ENCODE measurements around the gene SPINK2.

DNA sequence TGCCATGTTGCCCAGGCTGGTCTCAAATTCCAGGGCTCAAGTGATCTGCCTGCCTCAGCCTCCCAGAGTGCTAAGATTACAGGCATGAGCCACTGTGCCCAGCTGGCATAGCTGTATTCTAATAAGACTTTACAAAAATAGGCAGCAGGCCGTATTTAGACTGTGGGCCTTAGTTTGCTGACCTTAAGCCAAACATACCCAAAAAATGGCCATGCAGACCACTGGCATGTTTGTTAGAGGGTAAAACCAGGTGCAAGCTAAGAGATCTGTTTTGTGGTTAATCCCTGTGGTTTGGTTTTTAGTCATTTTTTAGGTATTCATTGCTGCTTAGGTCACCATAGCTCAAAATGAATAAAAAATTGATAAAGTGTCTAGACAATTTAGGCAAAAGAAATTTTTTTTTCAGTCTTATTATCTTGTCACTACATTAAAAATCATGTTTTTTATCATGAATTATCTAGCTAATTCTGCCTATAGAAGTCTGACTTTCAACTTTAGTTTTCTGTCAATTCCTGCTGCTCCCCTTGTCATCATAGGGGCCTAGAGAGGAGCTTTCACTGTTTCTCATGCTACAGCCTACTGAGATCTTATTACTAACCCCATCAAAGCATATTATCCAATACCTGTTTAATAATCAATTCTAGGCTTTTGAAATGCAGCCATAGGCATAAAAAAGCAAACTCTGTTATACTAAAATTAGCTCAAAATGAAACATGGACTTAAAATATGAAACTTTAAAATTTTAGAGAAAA is 7.5 kb upstream of the SPINK2 start:
- TF ChIP-seq SNAI1 (CRISPR knock-in tag; IDR thresholded peaks at IDR 0.05; ENCODE audit: borderline replicate concordance) (no peak), SMAD3 (CRISPR knock-in tag; IDR thresholded peaks at IDR 0.05) (no peak), IRF2 (CRISPR knock-in tag; IDR thresholded peaks at IDR 0.05) (no peak), EHMT2 (IDR thresholded peaks at IDR 0.05; ENCODE audit: borderline replicate concordance, low read depth, low read length) (no peak), SCMH1 (CRISPR knock-in tag; IDR thresholded peaks at IDR 0.05; ENCODE audit: borderline replicate concordance) (no peak), ZFP36 (IDR thresholded peaks at IDR 0.05; ENCODE audit: borderline replicate concordance, low read depth, low read length, partially characterized antibody) (no peak), SIN3A (IDR thresholded peaks at IDR 0.05; ENCODE audit: borderline replicate concordance, low read depth, low read length) (no peak), BCL6 (CRISPR knock-in tag; IDR thresholded peaks at IDR 0.05) (no peak), ZNF556 (CRISPR knock-in tag; IDR thresholded peaks at IDR 0.05; ENCODE audit: borderline replicate concordance) (no peak)
- TF ChIP-seq, protein P1, sequence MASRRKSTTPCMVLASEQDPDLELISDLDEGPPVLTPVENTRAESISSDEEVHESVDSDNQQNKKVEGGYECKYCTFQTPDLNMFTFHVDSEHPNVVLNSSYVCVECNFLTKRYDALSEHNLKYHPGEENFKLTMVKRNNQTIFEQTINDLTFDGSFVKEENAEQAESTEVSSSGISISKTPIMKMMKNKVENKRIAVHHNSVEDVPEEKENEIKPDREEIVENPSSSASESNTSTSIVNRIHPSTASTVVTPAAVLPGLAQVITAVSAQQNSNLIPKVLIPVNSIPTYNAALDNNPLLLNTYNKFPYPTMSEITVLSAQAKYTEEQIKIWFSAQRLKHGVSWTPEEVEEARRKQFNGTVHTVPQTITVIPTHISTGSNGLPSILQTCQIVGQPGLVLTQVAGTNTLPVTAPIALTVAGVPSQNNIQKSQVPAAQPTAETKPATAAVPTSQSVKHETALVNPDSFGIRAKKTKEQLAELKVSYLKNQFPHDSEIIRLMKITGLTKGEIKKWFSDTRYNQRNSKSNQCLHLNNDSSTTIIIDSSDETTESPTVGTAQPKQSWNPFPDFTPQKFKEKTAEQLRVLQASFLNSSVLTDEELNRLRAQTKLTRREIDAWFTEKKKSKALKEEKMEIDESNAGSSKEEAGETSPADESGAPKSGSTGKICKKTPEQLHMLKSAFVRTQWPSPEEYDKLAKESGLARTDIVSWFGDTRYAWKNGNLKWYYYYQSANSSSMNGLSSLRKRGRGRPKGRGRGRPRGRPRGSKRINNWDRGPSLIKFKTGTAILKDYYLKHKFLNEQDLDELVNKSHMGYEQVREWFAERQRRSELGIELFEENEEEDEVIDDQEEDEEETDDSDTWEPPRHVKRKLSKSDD (CRISPR knock-in tag; IDR thresholded peaks at IDR 0.05; ENCODE audit: low read depth), result no peak
- TF ChIP-seq, protein P2, sequence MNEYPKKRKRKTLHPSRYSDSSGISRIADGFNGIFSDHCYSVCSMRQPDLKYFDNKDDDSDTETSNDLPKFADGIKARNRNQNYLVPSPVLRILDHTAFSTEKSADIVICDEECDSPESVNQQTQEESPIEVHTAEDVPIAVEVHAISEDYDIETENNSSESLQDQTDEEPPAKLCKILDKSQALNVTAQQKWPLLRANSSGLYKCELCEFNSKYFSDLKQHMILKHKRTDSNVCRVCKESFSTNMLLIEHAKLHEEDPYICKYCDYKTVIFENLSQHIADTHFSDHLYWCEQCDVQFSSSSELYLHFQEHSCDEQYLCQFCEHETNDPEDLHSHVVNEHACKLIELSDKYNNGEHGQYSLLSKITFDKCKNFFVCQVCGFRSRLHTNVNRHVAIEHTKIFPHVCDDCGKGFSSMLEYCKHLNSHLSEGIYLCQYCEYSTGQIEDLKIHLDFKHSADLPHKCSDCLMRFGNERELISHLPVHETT (CRISPR knock-in tag; conservative IDR thresholded peaks at IDR 0.05), result no peak
- TF ChIP-seq, protein P3, sequence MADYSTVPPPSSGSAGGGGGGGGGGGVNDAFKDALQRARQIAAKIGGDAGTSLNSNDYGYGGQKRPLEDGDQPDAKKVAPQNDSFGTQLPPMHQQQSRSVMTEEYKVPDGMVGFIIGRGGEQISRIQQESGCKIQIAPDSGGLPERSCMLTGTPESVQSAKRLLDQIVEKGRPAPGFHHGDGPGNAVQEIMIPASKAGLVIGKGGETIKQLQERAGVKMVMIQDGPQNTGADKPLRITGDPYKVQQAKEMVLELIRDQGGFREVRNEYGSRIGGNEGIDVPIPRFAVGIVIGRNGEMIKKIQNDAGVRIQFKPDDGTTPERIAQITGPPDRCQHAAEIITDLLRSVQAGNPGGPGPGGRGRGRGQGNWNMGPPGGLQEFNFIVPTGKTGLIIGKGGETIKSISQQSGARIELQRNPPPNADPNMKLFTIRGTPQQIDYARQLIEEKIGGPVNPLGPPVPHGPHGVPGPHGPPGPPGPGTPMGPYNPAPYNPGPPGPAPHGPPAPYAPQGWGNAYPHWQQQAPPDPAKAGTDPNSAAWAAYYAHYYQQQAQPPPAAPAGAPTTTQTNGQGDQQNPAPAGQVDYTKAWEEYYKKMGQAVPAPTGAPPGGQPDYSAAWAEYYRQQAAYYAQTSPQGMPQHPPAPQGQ (CRISPR knock-in tag; IDR thresholded peaks at IDR 0.05; ENCODE audit: borderline replicate concordance), result no peak
